GM19467 (cell line): ENCODE measurements around the gene AKAP12.

Experiments used
- ATAC-seq: cut with Tn5 transposase; IDR thresholded peaks from one replicate; pipeline ENCODE4 v1.9.1; 2021; ENCODE audit warnings: mild to moderate bottlenecking, moderate library complexity; ENCODE audit not compliant: unreplicated experiment

AKAP12 gene

DNA sequence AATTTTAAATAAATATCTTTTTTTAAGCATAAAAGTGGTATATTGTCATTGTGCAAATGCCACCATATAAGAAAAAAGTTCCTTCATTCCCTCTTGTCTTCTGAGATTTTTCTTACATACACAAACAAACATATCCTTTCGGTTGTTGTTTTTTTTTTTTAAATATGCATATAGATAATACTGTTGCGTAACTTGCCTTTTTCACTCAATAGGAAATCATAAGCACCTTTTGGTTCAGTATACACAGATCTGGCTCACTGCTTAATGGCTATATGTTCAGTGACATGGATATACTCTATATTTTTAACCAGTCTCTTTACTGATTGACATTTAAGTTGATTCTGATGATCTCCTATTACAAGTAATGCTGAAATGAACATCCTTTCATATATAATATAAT, 40.1 kb downstream of the AKAP12 start:
- no peak for ATAC-seq

DNA sequence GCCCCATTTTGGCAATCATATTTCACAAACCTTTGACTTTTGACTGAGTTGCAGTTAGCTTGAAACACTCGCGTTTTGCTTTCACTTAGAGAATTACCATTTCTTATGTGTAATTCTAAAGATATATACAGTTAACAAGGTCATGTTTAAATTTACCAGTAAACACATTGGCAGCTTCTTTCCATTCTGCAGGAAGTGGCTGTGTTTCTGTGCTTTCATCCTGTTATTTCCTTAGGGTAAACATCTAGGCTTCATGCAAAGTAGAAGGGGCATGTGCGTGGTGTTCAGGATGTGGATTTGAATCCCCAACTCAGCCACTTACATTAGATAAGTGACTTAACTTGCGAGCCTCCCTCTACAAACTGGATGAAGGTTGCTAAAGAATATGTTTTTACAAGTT, 41.1 kb downstream of the AKAP12 start:
- no peak for ATAC-seq

DNA sequence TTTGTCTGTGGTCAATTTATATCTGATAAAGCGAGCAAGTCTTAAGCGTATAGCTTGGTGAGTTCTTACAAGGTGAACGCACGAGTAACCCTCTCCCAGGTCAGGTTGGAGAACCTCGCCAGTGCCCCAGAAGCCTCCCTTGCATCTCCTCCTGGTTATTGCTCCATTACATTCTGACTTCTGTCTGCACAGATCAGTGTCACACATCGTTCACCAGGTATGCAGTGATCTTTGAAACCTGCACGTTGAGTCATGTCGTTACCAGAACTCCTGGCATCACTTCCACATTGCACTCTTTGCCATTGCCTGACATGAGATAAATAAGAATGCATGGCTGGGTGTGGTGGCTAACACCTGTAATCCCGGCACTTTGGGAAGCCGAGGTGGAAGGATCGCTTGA, 44.2 kb downstream of the AKAP12 start:
- ATAC-seq, result no peak

- no peak for ATAC-seq
Observed at GRCh38 chr6:151284548-151285017, 44.8 kb downstream of the AKAP12 start.

DNA sequence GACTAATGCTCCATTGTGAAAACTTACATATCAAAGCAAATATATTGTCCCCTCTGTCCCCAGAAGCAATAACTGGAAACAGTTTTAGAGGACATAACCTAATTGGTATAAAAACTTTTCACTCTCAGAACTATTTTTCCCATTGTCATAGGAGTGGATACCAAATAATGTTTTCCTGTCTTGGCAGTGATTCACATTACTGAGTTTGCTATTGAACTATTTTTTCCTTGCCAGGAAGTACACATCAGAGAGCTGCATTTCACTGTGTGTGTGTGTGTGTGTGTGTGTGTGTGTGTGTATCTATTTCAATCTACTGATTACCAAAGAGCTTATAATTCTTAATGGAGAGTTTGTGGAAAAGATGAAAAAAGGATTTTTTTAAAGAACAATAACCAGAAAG, 45.4 kb downstream of the AKAP12 start:
- no peak for ATAC-seq

- no peak for ATAC-seq
Observed at GRCh38 chr6:151286214-151286613, 46.4 kb downstream of the AKAP12 start.

GRCh38 chr6:151288712-151289398, 49.1 kb downstream of the AKAP12 start:
- no peak for ATAC-seq

GRCh38 chr6:151289399-151290007, 49.7 kb downstream of the AKAP12 start:
- no peak for ATAC-seq

GRCh38 chr6:151290877-151291721, 51.3 kb downstream of the AKAP12 start:
- ATAC-seq, result no peak

DNA sequence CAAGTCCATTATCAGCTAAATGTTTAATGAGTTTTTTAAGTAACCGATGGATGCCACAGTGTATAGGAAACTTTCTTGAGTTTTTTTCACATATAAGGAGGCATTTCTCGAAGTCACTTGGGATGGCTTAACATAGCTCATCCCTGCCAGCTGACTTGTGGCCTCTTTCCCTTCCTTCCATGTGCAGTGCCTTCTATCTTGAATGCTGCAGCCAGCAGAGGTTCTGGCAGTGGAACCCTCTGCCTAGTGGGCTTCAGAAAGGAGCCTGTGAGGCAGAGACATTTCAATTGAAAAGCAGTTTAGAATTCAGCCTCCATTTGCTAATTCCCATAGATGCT, 51.9 kb downstream of the AKAP12 start:
- ATAC-seq, result no peak

DNA sequence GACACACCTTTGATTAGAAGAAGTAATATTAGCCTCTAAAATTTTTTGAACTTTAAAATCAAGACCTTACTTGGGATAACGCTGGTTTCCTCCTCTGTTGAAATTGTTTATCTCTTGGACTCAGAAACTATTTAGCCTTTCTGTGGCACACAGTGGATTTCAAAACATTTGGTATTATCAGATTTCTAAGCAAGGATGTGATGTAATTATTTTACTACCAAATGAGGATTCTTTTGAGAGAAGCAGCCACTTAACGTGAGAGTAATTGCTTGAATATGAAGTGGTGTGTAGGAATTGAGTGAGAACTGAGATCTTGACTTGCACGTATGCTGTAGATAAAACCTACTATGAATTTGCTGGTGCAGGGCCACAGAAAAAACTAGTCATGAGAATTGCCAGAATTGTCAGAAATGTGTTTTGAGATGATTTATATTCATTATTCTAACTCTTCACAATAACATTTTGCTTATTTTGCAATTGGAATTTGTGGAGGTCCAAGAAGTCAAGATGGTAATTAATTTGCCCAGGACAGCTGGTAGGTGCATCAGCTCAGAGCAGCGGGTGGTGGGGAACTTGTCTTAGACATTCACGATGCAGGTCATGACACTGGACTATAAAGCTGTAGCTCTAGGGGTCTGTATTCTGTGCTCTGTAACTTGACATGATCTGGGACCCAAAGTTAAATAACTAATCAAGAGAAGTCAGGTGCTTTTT, 53.4 kb downstream of the AKAP12 start:
- ATAC-seq, result no peak

- ATAC-seq, result no peak
Observed at GRCh38 chr6:151293688-151294016, 53.9 kb downstream of the AKAP12 start.

- ATAC-seq, result no peak
Observed at GRCh38 chr6:151294561-151295101, 54.9 kb downstream of the AKAP12 start.

- no peak for ATAC-seq
Observed at GRCh38 chr6:151297886-151298285, 58.1 kb downstream of the AKAP12 start.

GRCh38 chr6:151299011-151299410, 59.2 kb downstream of the AKAP12 start:
- ATAC-seq, result no peak

DNA sequence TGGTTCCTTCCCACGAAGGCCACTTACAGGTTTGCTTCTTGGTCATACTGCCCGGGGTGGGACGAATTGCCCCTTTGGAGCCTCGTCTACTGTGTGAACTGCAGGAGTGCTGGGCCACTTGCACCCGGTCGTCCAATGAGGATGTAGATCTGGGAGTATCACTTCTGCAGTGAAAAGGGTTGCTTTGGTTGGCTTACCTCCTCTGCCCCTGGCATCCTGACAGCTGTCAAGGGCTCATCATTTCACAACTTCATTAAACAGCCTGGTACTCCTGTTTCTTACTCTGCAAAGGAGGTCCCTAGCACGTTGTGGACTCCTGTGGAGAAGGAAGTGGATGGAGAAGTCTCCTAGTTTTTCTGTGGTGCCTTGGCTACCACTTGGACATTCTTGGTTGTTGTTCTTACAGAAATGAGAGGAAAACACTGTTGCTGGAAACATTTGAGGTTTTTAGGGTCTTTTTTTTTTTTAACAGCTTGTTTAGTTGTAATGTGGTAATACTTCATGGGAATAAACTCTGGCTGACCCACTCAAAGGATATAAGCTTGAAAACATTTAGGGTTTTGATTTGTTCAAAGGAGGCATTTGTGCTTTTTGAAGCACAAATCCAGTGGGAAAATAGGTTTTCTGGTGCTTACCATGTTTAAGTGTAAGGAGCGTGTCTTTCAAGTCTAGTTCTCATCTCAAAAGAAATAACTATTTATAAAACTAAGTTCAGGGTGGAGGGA, 60.7 kb downstream of the AKAP12 start:
- no peak for ATAC-seq

DNA sequence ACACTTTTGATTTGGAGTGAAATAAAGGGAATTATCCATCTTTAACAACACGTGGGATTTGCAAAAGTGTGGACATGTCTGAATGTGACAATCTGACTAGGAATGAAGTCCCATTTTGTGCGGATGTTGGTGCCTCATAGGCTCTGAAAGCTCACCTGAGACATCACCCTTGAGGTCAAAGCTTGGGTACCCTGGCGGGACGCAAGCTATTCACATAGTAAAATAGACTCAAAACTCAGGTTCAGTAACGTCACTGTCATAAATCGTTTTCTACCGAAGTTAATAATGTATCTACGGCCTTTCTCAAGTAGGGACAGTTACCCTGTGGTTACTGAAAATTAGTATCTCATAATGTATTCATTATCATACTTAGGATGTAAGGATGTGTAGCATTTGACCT, 61.8 kb downstream of the AKAP12 start:
- ATAC-seq, result no peak

GRCh38 chr6:151303231-151303630, 63.5 kb downstream of the AKAP12 start:
- ATAC-seq, result no peak

DNA sequence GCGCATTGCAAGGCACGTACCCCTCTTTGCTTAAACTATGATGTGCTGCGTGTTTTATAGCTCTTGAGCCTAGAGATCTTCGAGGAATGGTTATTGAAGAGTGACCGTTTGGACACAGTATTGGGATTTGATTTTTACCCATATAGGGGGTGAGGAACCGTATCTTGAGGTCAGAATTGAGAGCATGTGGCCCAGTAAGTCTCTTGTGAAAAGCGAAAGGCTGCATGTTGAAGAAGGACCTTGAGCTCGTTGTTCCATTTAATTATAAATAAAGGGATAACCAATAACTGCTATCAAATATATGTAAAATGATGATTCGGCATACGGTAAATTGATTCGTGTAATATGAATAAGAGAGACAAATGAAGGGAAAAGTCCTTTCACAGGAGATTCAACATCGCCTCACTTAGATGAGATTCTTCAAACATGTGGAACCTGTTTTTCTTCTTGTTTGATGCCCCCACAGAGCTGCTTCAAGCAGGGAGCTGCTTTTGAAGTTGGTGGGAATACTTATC, 66.6 kb downstream of the AKAP12 start:
- ATAC-seq, result no peak

GRCh38 chr6:151307501-151307900, 67.7 kb downstream of the AKAP12 start:
- ATAC-seq, result no peak
